Measurements from ENCODE around the gene PEAK1. TPM values are rescaled to one million over a fixed set of nuclear protein-coding genes. Genes with fewer than 3 reads are reported as not detected.

PEAK1 gene
- total RNA-seq, 1 donor from 2014 or later: 27.7 TPM

DNA sequence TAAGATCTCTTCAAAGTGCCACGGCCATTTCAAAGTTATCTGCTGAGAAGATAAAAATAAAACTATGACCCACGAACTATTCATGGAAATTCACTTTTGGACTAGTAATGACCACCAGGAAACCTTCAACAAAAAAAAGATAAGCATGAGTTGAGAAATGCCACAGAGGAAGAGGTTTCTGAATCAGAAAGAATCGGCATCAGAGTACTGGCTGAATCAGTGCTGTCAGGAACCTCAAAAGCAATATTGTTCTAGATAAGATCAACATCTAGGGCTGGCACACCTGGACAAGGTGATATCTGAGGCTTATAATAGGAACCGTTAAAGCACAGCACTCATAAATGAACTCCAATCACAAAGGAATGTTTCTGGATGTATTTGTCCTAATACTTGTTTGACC lies 72.7 kb downstream of the PEAK1 start:
- Histone ChIP-seq H3K27me3 (no peaks in the 10 kb centered on the region), H3K27ac (no peak overlapping the region), H3K4me1 (peaks cover 12% of the 10 kb centered on the region), H3K36me3 (no peaks in the 10 kb centered on the region), H3K4me3 (no peak overlapping the region), H3K9me3 (no peaks in the 10 kb centered on the region)
- DNase-seq (ENCODE audit: extremely low spot score in 2 of 2): no peak
- no peak for TF ChIP-seq POLR2AphosphoS5 (IDR thresholded peaks at IDR 0.05; ENCODE audit: insufficient read depth in 1 of 2, low read depth in 1 of 2)
- no peak for TF ChIP-seq POLR2A (IDR thresholded peaks at IDR 0.05)
- TF ChIP-seq, protein P1, sequence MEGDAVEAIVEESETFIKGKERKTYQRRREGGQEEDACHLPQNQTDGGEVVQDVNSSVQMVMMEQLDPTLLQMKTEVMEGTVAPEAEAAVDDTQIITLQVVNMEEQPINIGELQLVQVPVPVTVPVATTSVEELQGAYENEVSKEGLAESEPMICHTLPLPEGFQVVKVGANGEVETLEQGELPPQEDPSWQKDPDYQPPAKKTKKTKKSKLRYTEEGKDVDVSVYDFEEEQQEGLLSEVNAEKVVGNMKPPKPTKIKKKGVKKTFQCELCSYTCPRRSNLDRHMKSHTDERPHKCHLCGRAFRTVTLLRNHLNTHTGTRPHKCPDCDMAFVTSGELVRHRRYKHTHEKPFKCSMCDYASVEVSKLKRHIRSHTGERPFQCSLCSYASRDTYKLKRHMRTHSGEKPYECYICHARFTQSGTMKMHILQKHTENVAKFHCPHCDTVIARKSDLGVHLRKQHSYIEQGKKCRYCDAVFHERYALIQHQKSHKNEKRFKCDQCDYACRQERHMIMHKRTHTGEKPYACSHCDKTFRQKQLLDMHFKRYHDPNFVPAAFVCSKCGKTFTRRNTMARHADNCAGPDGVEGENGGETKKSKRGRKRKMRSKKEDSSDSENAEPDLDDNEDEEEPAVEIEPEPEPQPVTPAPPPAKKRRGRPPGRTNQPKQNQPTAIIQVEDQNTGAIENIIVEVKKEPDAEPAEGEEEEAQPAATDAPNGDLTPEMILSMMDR (IDR thresholded peaks at IDR 0.05): no peak
- intact Hi-C loops (cut with DNase I): no loop called here

DNA sequence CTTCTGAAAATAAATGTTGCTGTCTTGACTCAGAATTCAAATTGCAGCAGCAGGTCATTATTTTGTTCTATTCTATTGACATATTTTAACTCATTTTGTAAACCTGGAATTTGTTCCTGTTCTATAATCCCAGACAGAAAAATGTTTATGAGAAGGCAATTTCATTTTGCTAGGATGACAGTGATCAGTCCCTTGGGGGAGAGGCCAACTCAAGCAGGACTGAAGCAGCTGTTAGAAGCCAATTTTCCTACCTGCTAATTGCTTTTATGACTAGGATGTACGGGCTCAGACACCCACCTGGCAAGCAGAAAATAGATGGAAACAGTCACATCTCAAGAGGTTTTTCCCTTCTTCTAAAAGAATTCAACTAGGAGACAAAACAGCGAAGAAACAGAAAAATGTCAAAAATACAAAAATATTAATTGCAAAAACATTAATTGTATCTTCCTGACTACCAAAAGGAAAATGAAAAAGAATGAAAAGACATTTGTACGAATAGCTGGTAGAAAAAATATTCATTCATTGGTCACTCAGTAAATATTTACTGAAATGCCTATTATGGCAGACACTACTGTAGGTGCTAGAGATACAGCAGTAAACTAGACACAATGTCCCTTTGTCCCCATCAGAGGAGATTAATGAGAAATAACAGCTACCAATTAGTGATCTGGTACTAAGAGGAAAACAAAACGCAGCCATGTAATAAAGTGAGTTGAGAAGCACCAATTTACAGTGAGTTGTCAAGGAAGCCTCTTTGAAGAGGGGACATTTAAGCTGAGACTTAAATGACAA lies 73.5 kb downstream of the PEAK1 start:
- Histone ChIP-seq H3K4me3 (no peak overlapping the region), H3K9me3 (no peaks in the 10 kb centered on the region), H3K27me3 (no peaks in the 10 kb centered on the region), H3K36me3 (no peaks in the 10 kb centered on the region), H3K4me1 (peaks cover 12% of the 10 kb centered on the region), H3K27ac (no peak overlapping the region)
- DNase-seq (ENCODE audit: extremely low spot score in 2 of 2): no peak
- TF ChIP-seq POLR2AphosphoS5 (IDR thresholded peaks at IDR 0.05; ENCODE audit: insufficient read depth in 1 of 2, low read depth in 1 of 2): no peak
- TF ChIP-seq, protein P1 (IDR thresholded peaks at IDR 0.05): no peak
- no peak for TF ChIP-seq POLR2A (IDR thresholded peaks at IDR 0.05)
- intact Hi-C loops (cut with DNase I): no loop called here

DNA sequence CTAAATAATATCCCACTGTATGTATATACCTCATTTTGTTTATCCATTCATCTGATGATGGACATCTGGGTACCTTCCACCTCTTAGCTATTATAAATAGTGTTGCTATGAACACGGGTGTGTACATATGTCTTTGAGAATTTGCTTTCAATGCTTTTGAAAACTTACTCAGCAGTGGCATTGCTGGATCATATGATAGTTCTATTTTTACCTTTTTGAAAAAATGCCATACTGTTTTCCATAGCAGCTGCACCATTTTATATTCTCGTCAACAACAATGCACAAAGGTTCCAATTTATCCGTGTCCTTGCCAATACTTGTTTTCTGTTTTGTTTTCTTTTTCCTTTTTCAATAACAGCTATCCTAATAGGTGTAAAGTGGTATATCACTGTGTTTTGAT lies 77.1 kb downstream of the PEAK1 start:
- H3K9me3 ChIP-seq: no peaks in the 10 kb centered on the region
- H3K36me3 ChIP-seq: no peaks in the 10 kb centered on the region
- intact Hi-C loops (cut with DNase I): no loop called here
- no peaks in the 10 kb centered on the region for H3K27me3 ChIP-seq
- TF ChIP-seq POLR2AphosphoS5 (IDR thresholded peaks at IDR 0.05; ENCODE audit: insufficient read depth in 1 of 2, low read depth in 1 of 2): no peak
- DNase-seq (ENCODE audit: extremely low spot score in 2 of 2): no peak
- no peak overlapping the region for H3K4me3 ChIP-seq
- peaks cover 12% of the 10 kb centered on the region for H3K4me1 ChIP-seq
- no peak overlapping the region for H3K27ac ChIP-seq

- Histone ChIP-seq H3K4me1 (peaks cover 5% of the 10 kb centered on the region), H3K36me3 (no peaks in the 10 kb centered on the region), H3K9me3 (no peaks in the 10 kb centered on the region), H3K27me3 (no peaks in the 10 kb centered on the region), H3K27ac (no peak overlapping the region), H3K4me3 (no peak overlapping the region)
- intact Hi-C loops (cut with DNase I): no loop called here
- TF ChIP-seq POLR2AphosphoS5 (IDR thresholded peaks at IDR 0.05; ENCODE audit: insufficient read depth in 1 of 2, low read depth in 1 of 2) (no peak), POLR2A (IDR thresholded peaks at IDR 0.05) (no peak)
- TF ChIP-seq, protein P1 (IDR thresholded peaks at IDR 0.05): no peak
- no peak for DNase-seq (ENCODE audit: extremely low spot score in 2 of 2)
Observed at GRCh38 chr15:77340245-77340644, 79.7 kb downstream of the PEAK1 start.

- intact Hi-C loops (cut with DNase I): no loop called here
- TF ChIP-seq, protein P1 (IDR thresholded peaks at IDR 0.05): no peak
- TF ChIP-seq POLR2AphosphoS5 (IDR thresholded peaks at IDR 0.05; ENCODE audit: insufficient read depth in 1 of 2, low read depth in 1 of 2) (no peak), POLR2A (IDR thresholded peaks at IDR 0.05) (no peak)
- no peaks in the 10 kb centered on the region for H3K27me3 ChIP-seq
Observed at GRCh38 chr15:77336006-77336405, 83.9 kb downstream of the PEAK1 start.

More at GRCh38 chr15:77336006-77336405, 83.9 kb downstream of the PEAK1 start:
- Histone ChIP-seq H3K4me3 (no peak overlapping the region), H3K4me1 (peaks cover 12% of the 10 kb centered on the region), H3K27ac (no peak overlapping the region), H3K36me3 (no peaks in the 10 kb centered on the region), H3K9me3 (no peaks in the 10 kb centered on the region)
- no peak for DNase-seq (ENCODE audit: extremely low spot score in 2 of 2)

Data from vagina (tissue), 2 donors.